HFFc6 (cell line): Measurements from ENCODE around the gene SEC22C. TPM values are rescaled to one million over a fixed set of nuclear protein-coding genes. Genes with fewer than 3 reads are reported as not detected.

Experiments used
- DNase-seq: peaks from one replicate; pipeline ENCODE4 v3.0.0-alpha.2; 2018
- H3K27ac Mint-ChIP-seq: 2 replicates; pipeline ENCODE4 v1.8.0; 2020; ENCODE audit warnings: mild to moderate bottlenecking, mixed read lengths
- H3K27me3 Mint-ChIP-seq: 2 replicates; pipeline ENCODE4 v1.8.0; 2021; ENCODE audit warnings: mild to moderate bottlenecking, moderate library complexity, mixed read lengths; ENCODE audit not compliant: insufficient read depth
- H3K36me3 Mint-ChIP-seq: 2 replicates; pipeline ENCODE4 v1.8.0; 2021; ENCODE audit warnings: low read depth, mixed read lengths
- H3K4me1 Mint-ChIP-seq: 2 replicates; pipeline ENCODE4 v1.8.0; 2020; ENCODE audit warnings: low read depth, mixed read lengths
- H3K4me3 Mint-ChIP-seq: 2 replicates; pipeline ENCODE4 v1.8.0; 2020; ENCODE audit warnings: mild to moderate bottlenecking, moderate library complexity, mixed read lengths
- H3K9me3 Mint-ChIP-seq: 2 replicates; pipeline ENCODE4 v1.8.0; 2020; ENCODE audit warnings: mild to moderate bottlenecking, mixed read lengths
- CTCF ChIP-seq: fragments of 200-600 bp; sonication (generic); IDR thresholded peaks from 2 replicates; pipeline ENCODE4 v1.5.0; 2021; ENCODE audit warnings: antibody characterized with exemption, mild to moderate bottlenecking
- long read RNA-seq: library from polyadenylated mRNA; unstranded; transcript quantifications from one replicate; pipeline ENCODE4 v2.0.0, GENCODE V29; 2019
- total RNA-seq, 6 experiments: library from RNA; stranded (reverse); fragmentation: NEBNext Ultra II Directional; extraction: Animal tissue kit (Norgen Biotek cat#: 25700); gene quantifications; 2 replicates in 1 of 6; 3 replicates in 5 of 6; pipeline ENCODE4 v1.2.3, GENCODE V29; 2021

Gene SEC22C, protein sequence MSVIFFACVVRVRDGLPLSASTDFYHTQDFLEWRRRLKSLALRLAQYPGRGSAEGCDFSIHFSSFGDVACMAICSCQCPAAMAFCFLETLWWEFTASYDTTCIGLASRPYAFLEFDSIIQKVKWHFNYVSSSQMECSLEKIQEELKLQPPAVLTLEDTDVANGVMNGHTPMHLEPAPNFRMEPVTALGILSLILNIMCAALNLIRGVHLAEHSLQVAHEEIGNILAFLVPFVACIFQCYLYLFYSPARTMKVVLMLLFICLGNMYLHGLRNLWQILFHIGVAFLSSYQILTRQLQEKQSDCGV
- 10 to 100 TPM; 40.7 to 51.2 (median 48.6) TPM for total RNA-seq
- long read RNA-seq, transcript SEC22C-202 (7 exons, 1,608 nt) = major isoform, 24 of 66 reads
- long read RNA-seq, transcript SEC22C-201 (7 exons, 1,380 nt) = minor isoform, 14 of 66 reads
- long read RNA-seq, partial matches to known transcripts = 4 of 66 reads
- long read RNA-seq, other reads (novel, unspliced or antisense) = 24 of 66 reads

GRCh38 chr3:42581709-42582473 lies at the start of gene SEC22C:
Gene SEC22C, minus strand, starts transcription at chr3:42581967. Its CDS starts 12,921 bp downstream, at chr3:42569046.
- peak; percentile 55 for TF ChIP-seq CTCF
- Mint-ChIP-seq H3K27ac (peak within 1 kb of the TSS; percentile 92), H3K9me3 (no peaks in the 10 kb centered on the region), H3K4me3 (peak within 1 kb of the TSS; percentile 91), H3K4me1 (peaks cover 33% of the 10 kb centered on the region), H3K36me3 (peaks cover 12% of the 10 kb centered on the region), H3K27me3 (no peaks in the 10 kb centered on the region; the same call in 1 of the 2 replicates)
- peak; percentile 86 for DNase-seq

DNA sequence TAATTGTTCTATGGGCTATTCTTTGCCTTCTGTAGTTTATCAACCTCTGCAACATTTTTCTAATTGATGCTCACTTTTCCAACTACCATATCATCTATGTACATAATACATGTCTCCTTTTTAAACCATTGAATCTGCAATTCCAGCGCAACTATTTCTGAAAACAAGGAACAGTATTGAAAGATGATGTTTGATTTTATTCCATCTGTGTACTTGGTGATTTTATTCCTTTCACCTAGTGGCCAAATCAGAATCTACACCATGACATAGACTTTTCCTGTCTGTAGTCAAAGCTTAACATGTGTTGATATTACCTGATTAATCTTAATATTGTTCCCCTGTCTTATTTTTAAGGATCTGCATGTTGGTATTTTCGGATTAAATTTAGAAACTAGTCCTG lies 31.7 kb upstream of the SEC22C start:
- H3K9me3 Mint-ChIP-seq = no peaks in the 10 kb centered on the region
- DNase-seq = peak; percentile 17
- peaks cover 41% of the 10 kb centered on the region for H3K4me1 Mint-ChIP-seq
- peak; percentile 79 for TF ChIP-seq CTCF
- H3K27me3 Mint-ChIP-seq = no peaks in the 10 kb centered on the region
- peak overlapping the region; percentile 2 for H3K27ac Mint-ChIP-seq
- no peak overlapping the region for H3K4me3 Mint-ChIP-seq
- H3K36me3 Mint-ChIP-seq = peaks cover 16% of the 10 kb centered on the region

DNA sequence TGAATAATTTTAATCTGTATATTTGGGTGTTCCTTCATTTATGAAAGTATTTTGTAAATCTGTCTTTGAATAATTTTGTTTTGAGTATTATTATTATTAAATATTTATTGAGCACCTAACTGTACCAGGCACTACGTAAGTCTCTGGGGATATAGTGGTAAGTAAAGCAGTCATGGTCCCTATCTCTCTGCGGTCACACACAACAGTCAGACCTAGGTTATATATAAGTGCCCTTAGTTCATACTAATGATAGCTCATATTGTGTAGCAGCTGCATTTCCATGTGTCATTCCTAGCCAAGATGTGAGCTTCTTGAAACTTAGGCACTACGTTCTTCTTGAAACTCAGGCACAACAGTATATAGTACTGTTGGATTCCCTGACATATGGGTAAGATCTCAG lies 31.2 kb upstream of the SEC22C start:
- Mint-ChIP-seq H3K27me3 (no peaks in the 10 kb centered on the region), H3K4me1 (peaks cover 43% of the 10 kb centered on the region), H3K4me3 (no peak overlapping the region), H3K9me3 (no peaks in the 10 kb centered on the region), H3K36me3 (peaks cover 19% of the 10 kb centered on the region), H3K27ac (peak overlapping the region; percentile 2)
- DNase-seq = no peak
- no peak for TF ChIP-seq CTCF

- no peaks in the 10 kb centered on the region for H3K27me3 Mint-ChIP-seq
- TF ChIP-seq CTCF = no peak
- no peaks in the 10 kb centered on the region for H3K9me3 Mint-ChIP-seq
- H3K4me3 Mint-ChIP-seq = no peak overlapping the region
- peaks cover 48% of the 10 kb centered on the region for H3K4me1 Mint-ChIP-seq
- no peak for DNase-seq
- peaks cover 23% of the 10 kb centered on the region for H3K36me3 Mint-ChIP-seq
- H3K27ac Mint-ChIP-seq = peak overlapping the region; percentile 42; the same call in 1 of the 2 replicates
Measured at GRCh38 chr3:42612217-42612616, 30.4 kb upstream of the SEC22C start.

DNA sequence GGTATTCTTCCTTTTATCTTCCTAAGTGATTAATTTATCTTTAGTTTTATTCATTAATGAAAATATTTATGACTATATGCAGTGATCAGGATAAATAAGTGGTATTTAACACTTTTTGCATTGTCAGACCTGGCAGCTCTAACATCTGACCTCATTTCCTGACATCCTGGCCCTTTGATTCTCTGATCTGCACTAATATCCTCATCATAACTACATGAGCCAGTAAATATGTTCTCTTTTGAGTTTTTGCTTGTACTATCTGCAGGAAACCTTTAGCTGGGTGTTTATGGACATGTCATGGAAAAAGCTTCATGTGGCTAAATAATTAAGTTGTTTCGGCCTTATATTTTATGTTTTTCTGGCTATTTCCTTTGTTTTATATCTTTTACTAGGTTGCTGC lies 29.2 kb upstream of the SEC22C start:
- H3K4me1 Mint-ChIP-seq = peaks cover 47% of the 10 kb centered on the region
- peak overlapping the region; percentile 53 for H3K27ac Mint-ChIP-seq
- H3K27me3 Mint-ChIP-seq = no peaks in the 10 kb centered on the region
- DNase-seq = no peak
- no peak overlapping the region for H3K4me3 Mint-ChIP-seq
- no peaks in the 10 kb centered on the region for H3K9me3 Mint-ChIP-seq
- H3K36me3 Mint-ChIP-seq = peaks cover 23% of the 10 kb centered on the region
- TF ChIP-seq CTCF = no peak
